ENCODE results near the gene DAGLA. TPM values are rescaled to one million over a fixed set of nuclear protein-coding genes. Genes with fewer than 3 reads are reported as not detected.
"Not testable (repeated sequence)": the region's sequence is repeated elsewhere in the genome, so short reads cannot be mapped to it uniquely, and the experiment has no call there.

Gene DAGLA
- total RNA-seq, 6 donors from 2014 or later = 3.0 to 11.0 (median 8.0) TPM

- Histone ChIP-seq H3K27ac (peak overlapping the region in 1 of 4 donors; percentile 1), H3K4me1 (peaks cover 9 to 16% (median 12%) of the 10 kb centered on the region in 4 donors), H3K4me3 (no peak overlapping the region), H3K36me3 (no peaks in the 10 kb centered on the region), H3K9me3 (no peaks in the 10 kb centered on the region), H3K27me3 (no peaks in the 10 kb centered on the region)
- TF ChIP-seq POLR2A (IDR thresholded peaks at IDR 0.05) (no peak), CTCF (IDR thresholded peaks at IDR 0.05) (no peak), POLR2AphosphoS5 (IDR thresholded peaks at IDR 0.05) (no peak), EP300 (IDR thresholded peaks at IDR 0.05) (no peak)
- peak in 1 of 2 donors; percentile 43 for DNase-seq
- 31% methylated on average over 7 of the region's 7 CpGs for WGBS, 2 donors
- ATAC-seq (ENCODE audit: low FRiP score in 2 of 2) = peak; percentile 77 to 81
Observed at GRCh38 chr11:61654397-61654829, 25.8 kb upstream of the DAGLA start.

GRCh38 chr11:61655266-61656159, 24.7 kb upstream of the DAGLA start:
- WGBS, 2 donors = 51 to 59% methylated on average over 12 to 15 of the region's 17 CpGs
- not testable (repeated sequence) for DNase-seq; H3K4me3 ChIP-seq; H3K27me3 ChIP-seq; H3K9me3 ChIP-seq; ATAC-seq (ENCODE audit: low FRiP score in 2 of 2); H3K36me3 ChIP-seq
- Histone ChIP-seq H3K4me1 (peaks cover 9 to 16% (median 12%) of the 10 kb centered on the region in 4 donors), H3K27ac (peak overlapping the region in 2 of 4 donors; percentile 30 to 48)

- Histone ChIP-seq H3K36me3 (no peaks in the 10 kb centered on the region), H3K4me1 (peaks cover 9 to 16% (median 12%) of the 10 kb centered on the region in 4 donors), H3K27me3 (no peaks in the 10 kb centered on the region), H3K4me3 (no peak overlapping the region), H3K9me3 (no peaks in the 10 kb centered on the region), H3K27ac (no peak overlapping the region)
- ATAC-seq (ENCODE audit: low FRiP score in 2 of 2) (peak in 1 of 2 donors; percentile 44), DNase-seq (no peak)
- WGBS, 2 donors = 87 to 92% methylated on average over 13 of the region's 13 CpGs
- no peak for TF ChIP-seq EP300 (IDR thresholded peaks at IDR 0.05)
- no peak for TF ChIP-seq POLR2AphosphoS5 (IDR thresholded peaks at IDR 0.05)
- TF ChIP-seq POLR2A (IDR thresholded peaks at IDR 0.05) = no peak
- TF ChIP-seq CTCF (IDR thresholded peaks at IDR 0.05) = no peak
Observed at GRCh38 chr11:61656347-61657077, 23.7 kb upstream of the DAGLA start.

- Histone ChIP-seq H3K27me3 (no peaks in the 10 kb centered on the region), H3K36me3 (no peaks in the 10 kb centered on the region), H3K4me1 (peaks cover 9 to 16% (median 12%) of the 10 kb centered on the region in 4 donors), H3K9me3 (no peaks in the 10 kb centered on the region), H3K27ac (no peak overlapping the region), H3K4me3 (no peak overlapping the region)
- ATAC-seq (ENCODE audit: low FRiP score in 2 of 2) = no peak
- no peak for DNase-seq
- TF ChIP-seq CTCF (IDR thresholded peaks at IDR 0.05) (no peak), POLR2A (IDR thresholded peaks at IDR 0.05) (no peak), POLR2AphosphoS5 (IDR thresholded peaks at IDR 0.05) (no peak), EP300 (IDR thresholded peaks at IDR 0.05) (no peak)
- WGBS, 2 donors = 69 to 75% methylated on average over 11 of the region's 11 CpGs
Observed at GRCh38 chr11:61657566-61658290, 22.5 kb upstream of the DAGLA start.
